Amygdala (tissue), 56 donors: ENCODE measurements around the gene HBQ1.
A peak's percentile ranks its signal among the peaks of the same experiment; 100 is the strongest.
"Not testable (repeated sequence)": the region's sequence is repeated elsewhere in the genome, so short reads cannot be mapped to it uniquely, and the experiment has no call there.

Experiments used
- DNase-seq, 56 donors: peaks; one replicate each; lab custom pipeline; 2025; lab: John Stamatoyannopoulos, UW

HBQ1 gene

GRCh38 chr16:194516-194915 is 14.3 kb downstream of the HBQ1 start:
- DNase-seq = no peak

DNA sequence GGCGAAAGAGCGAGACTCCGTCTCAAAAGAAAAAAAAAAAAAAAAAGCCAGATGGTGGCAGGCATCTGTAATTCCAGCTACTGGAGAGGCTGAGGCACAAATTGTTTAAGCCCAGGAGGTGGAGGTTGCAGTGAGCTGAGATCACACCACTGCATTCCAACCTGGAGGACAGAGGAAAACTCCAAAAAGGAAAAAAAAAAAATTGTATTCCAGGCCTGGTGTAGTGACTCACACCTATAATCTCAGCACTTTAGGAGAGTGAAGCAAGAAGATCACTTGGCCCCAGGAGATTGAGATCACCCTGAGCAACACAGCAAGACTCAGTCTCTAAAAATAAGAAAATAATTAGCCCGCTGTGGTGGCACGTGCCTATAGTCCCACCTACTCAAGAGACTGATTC is 20.1 kb downstream of the HBQ1 start:
- no peak for DNase-seq

- DNase-seq = no peak
These were observed 23.0 kb downstream of the HBQ1 start for GRCh38 chr16:203246-203645.

DNA sequence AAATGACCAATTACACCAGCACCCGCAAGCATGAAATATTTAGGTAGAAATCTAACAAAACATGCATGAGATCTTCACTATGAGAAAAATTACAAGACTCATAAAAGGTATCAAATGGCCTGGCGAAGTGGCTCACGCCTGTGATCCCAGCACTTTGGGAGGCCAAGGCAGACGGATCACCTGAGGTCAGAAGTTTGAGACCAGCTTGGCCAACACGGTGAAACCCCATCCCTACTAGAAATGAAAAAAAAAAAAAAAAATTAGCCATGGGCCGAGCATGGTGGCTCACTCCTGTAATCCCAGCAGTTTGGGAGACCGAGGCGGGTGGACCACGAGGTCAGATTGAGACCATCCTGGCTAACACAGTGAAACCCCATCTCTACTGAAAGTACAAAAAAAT is 23.8 kb downstream of the HBQ1 start:
- not testable (repeated sequence) for DNase-seq

GRCh38 chr16:209359-209758 is 29.1 kb downstream of the HBQ1 start:
- DNase-seq = not testable (repeated sequence)

- DNase-seq = not testable (repeated sequence)
These were observed 31.4 kb downstream of the HBQ1 start for GRCh38 chr16:211631-212180.

DNA sequence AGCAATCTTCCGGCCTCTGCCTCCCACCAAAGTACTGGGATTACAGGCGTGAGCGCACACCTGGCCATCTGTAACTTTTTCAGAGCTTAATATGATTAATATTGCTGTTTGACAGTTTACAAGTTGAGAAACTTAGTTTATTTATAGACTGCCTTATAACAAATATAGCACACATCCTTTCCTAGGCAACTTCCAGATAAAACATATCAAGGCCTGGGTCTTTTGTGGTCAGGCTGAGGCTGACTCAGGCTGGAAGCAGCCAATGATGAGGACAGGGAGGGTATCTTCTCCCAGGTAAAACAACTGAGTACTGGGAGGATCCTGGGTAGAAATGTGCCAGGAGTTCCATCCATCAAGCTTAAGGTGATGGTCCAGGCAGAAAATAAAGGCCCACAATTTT is 32.7 kb downstream of the HBQ1 start:
- no peak for DNase-seq

GRCh38 chr16:220021-220420 is 39.8 kb downstream of the HBQ1 start:
- DNase-seq = no peak

- DNase-seq = peak in 1 of 56 donors; percentile 13
These were observed 48.0 kb downstream of the HBQ1 start for GRCh38 chr16:228151-228851.

DNA sequence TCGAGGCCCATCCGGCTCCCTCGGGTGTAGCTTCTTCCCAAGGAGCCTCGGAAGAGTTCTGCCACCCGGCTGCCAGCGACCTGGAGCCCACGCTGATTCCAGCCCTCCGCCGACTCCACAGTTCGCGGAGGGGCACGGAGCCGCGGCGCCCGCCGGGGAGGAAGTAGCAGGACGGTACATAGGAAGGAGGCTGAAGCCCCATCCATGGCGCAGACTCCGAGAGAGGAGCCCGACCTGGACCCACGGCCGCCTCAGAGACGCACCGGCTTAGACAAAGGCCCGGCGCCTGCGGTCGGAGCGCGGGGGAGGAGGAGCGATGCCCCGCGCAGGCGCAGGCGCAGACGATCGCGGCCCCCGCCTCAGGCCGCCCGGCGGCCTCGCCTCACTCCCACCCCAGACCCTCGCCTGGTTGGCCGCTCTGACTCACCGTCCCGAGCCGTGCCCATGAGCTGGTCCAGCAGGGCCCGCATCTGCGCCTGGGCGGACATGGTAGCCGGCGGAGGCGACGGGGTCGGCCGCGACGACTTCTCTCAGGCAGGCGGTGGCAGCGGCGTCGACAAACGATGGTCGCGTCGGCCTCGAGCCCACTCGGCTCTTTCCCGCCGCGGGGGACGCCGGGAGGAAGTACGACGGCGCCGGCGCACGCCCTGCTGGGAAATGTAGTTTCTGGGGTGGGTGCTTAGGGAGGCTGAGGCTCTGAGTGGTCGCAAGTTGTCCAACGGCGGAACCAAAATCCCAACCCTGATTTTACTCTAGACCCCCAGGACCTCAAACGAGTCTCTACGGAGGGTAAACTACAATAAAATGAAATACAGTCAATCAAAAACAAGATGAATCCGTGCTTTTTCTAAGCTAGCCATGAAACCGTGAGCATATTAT is 48.8 kb downstream of the HBQ1 start, which contains the start of gene LUC7L:
Gene LUC7L, minus strand, starts transcription at position 598 of the 879 bp plus-strand sequence. Its CDS starts 110 bp downstream, at position 488.
- DNase-seq = peak; percentile 22 to 93 (median 82)

DNA sequence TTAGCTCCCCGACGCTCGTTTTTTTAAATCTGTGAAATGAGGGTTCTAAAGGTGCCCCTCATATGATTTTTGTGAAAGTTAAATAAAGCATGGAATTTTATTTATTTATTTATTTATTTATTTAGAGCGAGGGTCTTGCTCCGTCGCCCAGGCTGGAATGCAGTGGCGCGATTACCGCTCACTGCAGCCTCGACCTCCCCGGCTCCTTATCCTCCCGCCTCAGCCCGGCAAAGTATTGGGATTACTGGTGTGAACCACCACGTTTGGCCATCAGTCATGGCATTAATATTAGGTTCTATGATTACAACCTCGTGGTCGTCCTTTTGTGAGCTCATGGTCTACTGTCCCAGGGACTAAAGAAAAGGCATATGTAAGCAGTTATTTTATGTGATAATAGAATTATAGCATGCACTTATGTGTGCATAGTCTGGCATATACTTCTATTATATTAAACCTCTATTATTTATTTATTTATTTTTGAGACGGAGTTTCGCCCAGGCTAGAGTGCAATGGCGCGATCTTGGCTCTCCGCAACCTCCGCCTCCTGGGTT is 49.5 kb downstream of the HBQ1 start:
- DNase-seq = no peak

DNA sequence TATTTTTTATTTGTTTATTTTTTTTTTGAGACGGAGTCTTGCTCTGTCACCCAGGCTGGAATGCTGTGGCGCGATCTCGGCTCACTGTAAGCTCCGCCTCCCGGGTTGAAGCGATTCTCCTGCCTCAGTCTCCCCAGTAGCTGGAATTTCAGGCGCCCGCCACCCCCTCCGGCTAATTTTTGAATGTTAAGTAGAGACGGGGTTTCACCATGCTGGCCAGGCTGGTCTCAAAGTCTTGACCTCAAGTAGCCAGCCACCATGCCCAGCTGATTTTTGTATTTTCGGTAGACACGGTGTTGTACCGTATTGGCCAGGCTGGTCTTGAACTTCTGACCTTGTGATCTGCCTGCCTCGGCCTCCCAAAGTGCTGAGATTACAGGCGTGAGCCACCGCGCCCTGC is 50.1 kb downstream of the HBQ1 start:
- DNase-seq = not testable (repeated sequence)
